HCT116 (cell line): ENCODE measurements around the gene CCDC61.

ENCODE experiments used
- CEBPB ChIP-seq: IDR thresholded peaks from 2 replicates; pipeline ENCODE4 v1.6.1; 2012; ENCODE audit warnings: low read depth
- CTCF ChIP-seq, 3 experiments: fragments of 200-600 bp in 1 of 3; sonication (generic) in 1 of 3; IDR thresholded peaks in 2 of 3; conservative IDR thresholded peaks in 1 of 3; 2 replicates each; pipeline ENCODE4 v1.5.1; 2012 to 2017; ENCODE audit warnings: low read depth in 2 of 3, low read length in 2 of 3, antibody characterized with exemption in 1 of 3, borderline replicate concordance in 1 of 3, control low read depth in 1 of 3, mild to moderate bottlenecking in 1 of 3, mixed read lengths in 1 of 3, mixed run types in 1 of 3, moderate library complexity in 1 of 3; ENCODE audit not compliant: insufficient read depth in 1 of 3
- EZH2phosphoT487 ChIP-seq: fragments of 200-600 bp; IDR thresholded peaks from 2 replicates; pipeline ENCODE4 v1.6.1; 2018; ENCODE audit warnings: antibody characterized with exemption, borderline replicate concordance
- POLR2A ChIP-seq: IDR thresholded peaks from 2 replicates; pipeline ENCODE4 v1.7.0; 2011; ENCODE audit warnings: borderline replicate concordance; ENCODE audit not compliant: insufficient read depth, insufficient read length; ENCODE audit errors: extremely low read depth
- SIN3A ChIP-seq: IDR thresholded peaks from 2 replicates; pipeline ENCODE4 v1.6.1; 2012; ENCODE audit warnings: low read depth
- ZFX ChIP-seq: fragments of 450-650 bp; IDR thresholded peaks from 2 replicates; pipeline ENCODE4 v1.6.1; 2017

GRCh38 chr19:46018729-46019251 is 23.5 kb downstream of the CCDC61 start:
- TF ChIP-seq CTCF (IDR thresholded peaks at IDR 0.05 in 2 of 3, conservative IDR thresholded peaks at IDR 0.05 in 1 of 3; ENCODE audit: borderline replicate concordance in 1 of 3, insufficient read depth in 1 of 3, low read depth in 2 of 3, low read length in 2 of 3) (no peak), ZFX (no peak), POLR2A (no peak), CEBPB (no peak), SIN3A (no peak), EZH2phosphoT487 (no peak)
